GM12891 (cell line): ENCODE results near the gene NDST1.

Experiments used
- POLR2AphosphoS5 ChIP-seq: IDR thresholded peaks from 2 replicates; pipeline ENCODE4 v1.6.1; 2011; ENCODE audit warnings: low read depth, low read length, control low read depth
- TAF1 ChIP-seq: IDR thresholded peaks from 2 replicates; pipeline ENCODE4 v1.6.1; 2011; ENCODE audit warnings: low read depth, low read length, control low read depth

- TF ChIP-seq POLR2AphosphoS5 (no peak), TAF1 (no peak)
These were observed 53.2 kb downstream of the NDST1 start for GRCh38 chr5:150561192-150561512.
